Right atrium auricular region (tissue), 2 donors: ENCODE data around the gene TRPV2. TPM values are rescaled to one million over a fixed set of nuclear protein-coding genes. Genes with fewer than 3 reads are reported as not detected.

Experiments
- DNase-seq: peaks from one replicate; pipeline ENCODE4 v3.0.0-alpha.2; 2019; ENCODE audit warnings: low spot score
- H3K27ac ChIP-seq, 2 donors: fragments of 200-600 bp; sonication (generic); 1 replicate in 1 of 2; 2 replicates in 1 of 2; pipeline ENCODE4 v1.5.1; 2016 to 2019
- H3K27me3 ChIP-seq, 2 donors: fragments of 200-600 bp; sonication (generic); one replicate each; pipeline versions ENCODE4 v1.5.1 to v1.6.0; 2017 to 2019
- H3K36me3 ChIP-seq: fragments of 200-600 bp; sonication (generic); one replicate; pipeline ENCODE4 v1.5.1; 2016
- H3K4me1 ChIP-seq, 2 donors: fragments of 200-600 bp; sonication (generic); one replicate each; pipeline versions ENCODE4 v1.5.1 to v1.6.0; 2017 to 2019
- H3K4me3 ChIP-seq, 2 donors: fragments of 200-600 bp; sonication (generic); 1 replicate in 1 of 2; 2 replicates in 1 of 2; pipeline ENCODE4 v1.5.1; 2017 to 2019; ENCODE audit warnings: mild to moderate bottlenecking in 1 of 2, moderate library complexity in 1 of 2
- H3K9me3 ChIP-seq, 2 donors: fragments of 200-600 bp; sonication (generic); one replicate each; pipeline ENCODE4 v1.5.1; 2019
- total RNA-seq, 2 donors: library from RNA; depleted of rRNA; stranded (reverse); fragments of >200 nt; gene quantifications; one replicate each; pipeline ENCODE4 v1.1.0, GENCODE V29; 2016
- TF ChIP-seq, protein P1 (sequence below), 2 donors: fragments of 200-600 bp; sonication (generic); IDR thresholded peaks; one replicate each; pipeline ENCODE4 v1.5.1; 2019; ENCODE audit warnings: antibody characterized with exemption in 2 of 2

TRPV2 gene
- total RNA-seq, 2 donors from 2014 or later = 6.7 to 15.0 TPM

- no peaks in the 10 kb centered on the region for H3K36me3 ChIP-seq
- no peak for DNase-seq
- H3K27me3 ChIP-seq = no peaks in the 10 kb centered on the region
- H3K4me3 ChIP-seq = no peak overlapping the region
- no peak overlapping the region for H3K27ac ChIP-seq
- TF ChIP-seq, protein P1, sequence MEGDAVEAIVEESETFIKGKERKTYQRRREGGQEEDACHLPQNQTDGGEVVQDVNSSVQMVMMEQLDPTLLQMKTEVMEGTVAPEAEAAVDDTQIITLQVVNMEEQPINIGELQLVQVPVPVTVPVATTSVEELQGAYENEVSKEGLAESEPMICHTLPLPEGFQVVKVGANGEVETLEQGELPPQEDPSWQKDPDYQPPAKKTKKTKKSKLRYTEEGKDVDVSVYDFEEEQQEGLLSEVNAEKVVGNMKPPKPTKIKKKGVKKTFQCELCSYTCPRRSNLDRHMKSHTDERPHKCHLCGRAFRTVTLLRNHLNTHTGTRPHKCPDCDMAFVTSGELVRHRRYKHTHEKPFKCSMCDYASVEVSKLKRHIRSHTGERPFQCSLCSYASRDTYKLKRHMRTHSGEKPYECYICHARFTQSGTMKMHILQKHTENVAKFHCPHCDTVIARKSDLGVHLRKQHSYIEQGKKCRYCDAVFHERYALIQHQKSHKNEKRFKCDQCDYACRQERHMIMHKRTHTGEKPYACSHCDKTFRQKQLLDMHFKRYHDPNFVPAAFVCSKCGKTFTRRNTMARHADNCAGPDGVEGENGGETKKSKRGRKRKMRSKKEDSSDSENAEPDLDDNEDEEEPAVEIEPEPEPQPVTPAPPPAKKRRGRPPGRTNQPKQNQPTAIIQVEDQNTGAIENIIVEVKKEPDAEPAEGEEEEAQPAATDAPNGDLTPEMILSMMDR (IDR thresholded peaks at IDR 0.05) = no peak
- peaks cover 0 to 11% of the 10 kb centered on the region in 2 donors for H3K4me1 ChIP-seq
- no peaks in the 10 kb centered on the region for H3K9me3 ChIP-seq
Measured at GRCh38 chr17:16475179-16475704, 59.9 kb downstream of the TRPV2 start.

DNA sequence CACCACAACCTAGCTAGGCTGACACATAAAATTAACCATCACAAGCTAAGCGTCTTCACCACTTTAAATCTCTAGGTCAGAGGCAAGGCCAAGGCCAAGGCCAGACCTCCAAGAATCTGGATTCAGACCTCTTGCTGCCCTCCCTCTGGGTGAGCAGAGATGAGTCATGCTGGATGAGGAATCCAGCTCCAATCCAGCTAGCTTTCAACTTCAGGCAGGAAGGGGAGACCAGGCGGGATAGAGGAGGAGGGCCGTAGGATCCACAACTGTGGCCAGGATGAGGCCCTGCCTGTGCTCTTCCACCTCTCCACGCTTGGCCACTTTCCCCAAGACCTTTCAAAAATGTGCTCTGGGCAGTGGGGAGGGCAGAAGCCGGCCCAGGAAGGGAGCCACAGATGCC is 61.9 kb downstream of the TRPV2 start:
- H3K4me3 ChIP-seq = no peak overlapping the region
- H3K27ac ChIP-seq = peak overlapping the region; percentile 47 to 58
- H3K9me3 ChIP-seq = no peaks in the 10 kb centered on the region
- TF ChIP-seq, protein P1 (IDR thresholded peaks at IDR 0.05) = no peak
- H3K36me3 ChIP-seq = no peaks in the 10 kb centered on the region
- no peaks in the 10 kb centered on the region for H3K27me3 ChIP-seq
- H3K4me1 ChIP-seq = peaks cover 0 to 4% of the 10 kb centered on the region in 2 donors
- DNase-seq = peak; percentile 67

- DNase-seq = no peak
- TF ChIP-seq, protein P1 (IDR thresholded peaks at IDR 0.05) = no peak
- Histone ChIP-seq H3K4me3 (no peak overlapping the region), H3K9me3 (no peaks in the 10 kb centered on the region), H3K27ac (peak overlapping the region; percentile 47 to 58), H3K27me3 (no peaks in the 10 kb centered on the region), H3K4me1 (peaks cover 0 to 4% of the 10 kb centered on the region in 2 donors), H3K36me3 (no peaks in the 10 kb centered on the region)
Measured at GRCh38 chr17:16477666-16478065, 62.3 kb downstream of the TRPV2 start.

- H3K27ac ChIP-seq = no peak overlapping the region
- H3K4me3 ChIP-seq = no peak overlapping the region
- TF ChIP-seq, protein P1 (IDR thresholded peaks at IDR 0.05) = no peak
- no peaks in the 10 kb centered on the region for H3K27me3 ChIP-seq
- no peak for DNase-seq
- no peaks in the 10 kb centered on the region for H3K9me3 ChIP-seq
- H3K36me3 ChIP-seq = no peaks in the 10 kb centered on the region
- peaks cover 0 to 4% of the 10 kb centered on the region in 2 donors for H3K4me1 ChIP-seq
Measured at GRCh38 chr17:16478649-16479048, 63.3 kb downstream of the TRPV2 start.

DNA sequence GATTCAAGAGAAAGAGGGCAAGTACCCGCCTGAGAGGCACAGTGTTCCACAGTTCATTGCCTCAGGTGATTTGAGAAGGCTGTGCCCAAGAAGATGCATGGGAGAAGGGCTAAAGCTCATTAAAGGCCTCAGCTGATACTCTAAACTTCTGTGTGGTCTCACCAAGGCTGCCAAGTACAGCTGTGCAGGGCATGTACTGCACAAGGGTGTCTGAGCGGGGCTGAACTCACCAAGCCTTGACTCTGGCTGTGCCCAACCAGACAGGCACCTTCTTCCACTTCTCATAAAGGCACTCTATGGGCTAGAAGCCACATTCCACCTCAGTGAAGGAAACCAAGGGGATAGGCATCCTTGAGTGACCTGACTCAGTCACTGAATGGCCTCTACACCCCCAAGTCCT is 63.9 kb downstream of the TRPV2 start:
- Histone ChIP-seq H3K9me3 (no peaks in the 10 kb centered on the region), H3K4me1 (peaks cover 0 to 5% of the 10 kb centered on the region in 2 donors), H3K4me3 (no peak overlapping the region), H3K27me3 (no peaks in the 10 kb centered on the region), H3K36me3 (no peaks in the 10 kb centered on the region), H3K27ac (no peak overlapping the region)
- TF ChIP-seq, protein P1 (IDR thresholded peaks at IDR 0.05) = no peak
- no peak for DNase-seq

- H3K36me3 ChIP-seq = no peaks in the 10 kb centered on the region
- no peak overlapping the region for H3K27ac ChIP-seq
- DNase-seq = no peak
- no peaks in the 10 kb centered on the region for H3K27me3 ChIP-seq
- H3K9me3 ChIP-seq = no peaks in the 10 kb centered on the region
- no peak overlapping the region for H3K4me3 ChIP-seq
- TF ChIP-seq, protein P1 (IDR thresholded peaks at IDR 0.05) = no peak
- peaks cover 0 to 23% of the 10 kb centered on the region in 2 donors for H3K4me1 ChIP-seq
Measured at GRCh38 chr17:16480995-16481394, 65.6 kb downstream of the TRPV2 start.
